ENCODE measurements around the gene TBC1D22B. TPM values are rescaled to one million over a fixed set of nuclear protein-coding genes. Genes with fewer than 3 reads are reported as not detected.
"Not testable (repeated sequence)": the region's sequence is repeated elsewhere in the genome, so short reads cannot be mapped to it uniquely, and the experiment has no call there.

Gene TBC1D22B
- total RNA-seq, 5 donors from 2014 or later (not counting 1 experiment from before 2014, with no cell fraction given): 9.5 to 12.6 (median 10.7) TPM

- DNase-seq (no peak), ATAC-seq (replicated peaks in 1 of 4) (no peak)
- no peak overlapping the region for H3K4me3 ChIP-seq (ENCODE audit: control insufficient read depth in 1 of 2, extremely low read depth in 1 of 2, low read length in 1 of 2)
- peaks cover 4 to 26% of the 10 kb centered on the region in 2 donors for H3K36me3 ChIP-seq (ENCODE audit: control insufficient read depth in 2 of 2, extremely low read depth in 1 of 2, insufficient read depth in 1 of 2, low read length in 1 of 2)
- Mint-ChIP-seq H3K36me3 (peaks cover 29% of the 10 kb centered on the region), H3K4me1 (no peaks in the 10 kb centered on the region), H3K9me3 (no peaks in the 10 kb centered on the region), H3K27ac (no peak overlapping the region), H3K4me3 (no peak overlapping the region), H3K27me3 (no peaks in the 10 kb centered on the region)
- H3K27me3 ChIP-seq (replicated peaks in 1 of 2; ENCODE audit: control insufficient read depth in 2 of 2, extremely low read depth in 1 of 2, insufficient read depth in 2 of 2, low read length in 1 of 2): no peaks in the 10 kb centered on the region
- ChIA-PET POLR2A (no interaction called here), CTCF (no interaction called here)
- H3K9me3 ChIP-seq: no peaks in the 10 kb centered on the region
- 94% methylated on average over 7 of the region's 13 CpGs for WGBS (ENCODE audit: insufficient coverage)
- H3K4me1 ChIP-seq (ENCODE audit: control insufficient read depth in 1 of 2, extremely low read depth in 1 of 2, insufficient read depth in 2 of 2, low read length in 2 of 2): no peaks in the 10 kb centered on the region
- no peak overlapping the region for H3K27ac ChIP-seq (ENCODE audit: low read length)
These were observed 73.5 kb downstream of the TBC1D22B start for GRCh38 chr6:37331047-37331446.

GRCh38 chr6:37332894-37333293 lies 75.3 kb downstream of the TBC1D22B start:
- Mint-ChIP-seq H3K4me1 (no peaks in the 10 kb centered on the region), H3K27me3 (no peaks in the 10 kb centered on the region), H3K9me3 (no peaks in the 10 kb centered on the region), H3K4me3 (no peak overlapping the region), H3K27ac (no peak overlapping the region), H3K36me3 (peaks cover 26% of the 10 kb centered on the region)
- no peaks in the 10 kb centered on the region for H3K4me1 ChIP-seq (ENCODE audit: control insufficient read depth in 1 of 2, extremely low read depth in 1 of 2, insufficient read depth in 2 of 2, low read length in 2 of 2)
- H3K27ac ChIP-seq (ENCODE audit: low read length): no peak overlapping the region
- ChIA-PET POLR2A (no interaction called here), CTCF (no interaction called here)
- no CpG with 5 or more reads among the region's 1 CpG for WGBS (ENCODE audit: insufficient coverage)
- DNase-seq: no peak
- H3K27me3 ChIP-seq (replicated peaks in 1 of 2; ENCODE audit: control insufficient read depth in 2 of 2, extremely low read depth in 1 of 2, insufficient read depth in 2 of 2, low read length in 1 of 2): no peaks in the 10 kb centered on the region
- ATAC-seq (replicated peaks in 1 of 4): no peak
- no peak overlapping the region for H3K4me3 ChIP-seq (ENCODE audit: control insufficient read depth in 1 of 2, extremely low read depth in 1 of 2, low read length in 1 of 2)
- H3K36me3 ChIP-seq (ENCODE audit: control insufficient read depth in 2 of 2, extremely low read depth in 1 of 2, insufficient read depth in 1 of 2, low read length in 1 of 2): peaks cover 4 to 26% of the 10 kb centered on the region in 2 donors
- no peaks in the 10 kb centered on the region for H3K9me3 ChIP-seq

- no peak for DNase-seq
- POLR2A ChIA-PET: interaction anchor here in 1 of 2 donors (0.6 kb wide), 1 partner anchor 638 kb away, joined by 3 read pairs; no protein-coding TSS in a partner anchor
- CTCF ChIA-PET: no interaction called here
These were observed 76.5 kb downstream of the TBC1D22B start for GRCh38 chr6:37334047-37334446.

GRCh38 chr6:37338317-37338716 lies 80.7 kb downstream of the TBC1D22B start:
- H3K4me1 Mint-ChIP-seq; H3K4me3 Mint-ChIP-seq; POLR2A ChIA-PET; H3K27ac Mint-ChIP-seq; H3K36me3 ChIP-seq (ENCODE audit: control insufficient read depth in 2 of 2, extremely low read depth in 1 of 2, insufficient read depth in 1 of 2, low read length in 1 of 2); H3K36me3 Mint-ChIP-seq; H3K27ac ChIP-seq (ENCODE audit: low read length); DNase-seq; ATAC-seq (replicated peaks in 1 of 4); H3K4me3 ChIP-seq (ENCODE audit: control insufficient read depth in 1 of 2, extremely low read depth in 1 of 2, low read length in 1 of 2); H3K4me1 ChIP-seq (ENCODE audit: control insufficient read depth in 1 of 2, extremely low read depth in 1 of 2, insufficient read depth in 2 of 2, low read length in 2 of 2); H3K9me3 Mint-ChIP-seq; H3K27me3 Mint-ChIP-seq; H3K9me3 ChIP-seq; H3K27me3 ChIP-seq (replicated peaks in 1 of 2; ENCODE audit: control insufficient read depth in 2 of 2, extremely low read depth in 1 of 2, insufficient read depth in 2 of 2, low read length in 1 of 2): not testable (repeated sequence)
- 100% methylated on average over 1 of the region's 3 CpGs for WGBS (ENCODE audit: insufficient coverage)
- CTCF ChIA-PET: interaction anchor here in 1 of 2 donors (1.0 kb wide), 1 partner anchor 13 kb away, joined by 3 read pairs; no protein-coding TSS in a partner anchor

More at GRCh38 chr6:37334047-37334446, 76.5 kb downstream of the TBC1D22B start:
- no peaks in the 10 kb centered on the region for H3K27me3 ChIP-seq (replicated peaks in 1 of 2; ENCODE audit: control insufficient read depth in 2 of 2, extremely low read depth in 1 of 2, insufficient read depth in 2 of 2, low read length in 1 of 2)
- Mint-ChIP-seq H3K9me3 (no peaks in the 10 kb centered on the region), H3K4me3 (no peak overlapping the region), H3K27ac (no peak overlapping the region), H3K36me3 (peaks cover 26% of the 10 kb centered on the region), H3K4me1 (no peaks in the 10 kb centered on the region), H3K27me3 (no peaks in the 10 kb centered on the region)
- no peak overlapping the region for H3K27ac ChIP-seq (ENCODE audit: low read length)
- no peak overlapping the region for H3K4me3 ChIP-seq (ENCODE audit: control insufficient read depth in 1 of 2, extremely low read depth in 1 of 2, low read length in 1 of 2)
- ATAC-seq (replicated peaks in 1 of 4): no peak
- no peaks in the 10 kb centered on the region for H3K9me3 ChIP-seq
- peaks cover 4 to 26% of the 10 kb centered on the region in 2 donors for H3K36me3 ChIP-seq (ENCODE audit: control insufficient read depth in 2 of 2, extremely low read depth in 1 of 2, insufficient read depth in 1 of 2, low read length in 1 of 2)
- H3K4me1 ChIP-seq (ENCODE audit: control insufficient read depth in 1 of 2, extremely low read depth in 1 of 2, insufficient read depth in 2 of 2, low read length in 2 of 2): no peaks in the 10 kb centered on the region

GRCh38 chr6:37338745-37339255 lies 81.2 kb downstream of the TBC1D22B start:
- ChIA-PET CTCF (interaction anchor here in 1 of 2 donors (1.0 kb wide), 1 partner anchor 13 kb away, joined by 3 read pairs; no protein-coding TSS in a partner anchor), POLR2A (no interaction called here)
- Mint-ChIP-seq H3K27me3 (no peaks in the 10 kb centered on the region), H3K4me3 (no peak overlapping the region), H3K27ac (no peak overlapping the region), H3K9me3 (no peaks in the 10 kb centered on the region), H3K4me1 (no peaks in the 10 kb centered on the region), H3K36me3 (peaks cover 4% of the 10 kb centered on the region)
- Histone ChIP-seq H3K27me3 (replicated peaks in 1 of 2; ENCODE audit: control insufficient read depth in 2 of 2, extremely low read depth in 1 of 2, insufficient read depth in 2 of 2, low read length in 1 of 2) (no peaks in the 10 kb centered on the region), H3K4me3 (ENCODE audit: control insufficient read depth in 1 of 2, extremely low read depth in 1 of 2, low read length in 1 of 2) (no peak overlapping the region), H3K27ac (ENCODE audit: low read length) (no peak overlapping the region), H3K9me3 (no peaks in the 10 kb centered on the region), H3K4me1 (ENCODE audit: control insufficient read depth in 1 of 2, extremely low read depth in 1 of 2, insufficient read depth in 2 of 2, low read length in 2 of 2) (no peaks in the 10 kb centered on the region), H3K36me3 (ENCODE audit: control insufficient read depth in 2 of 2, extremely low read depth in 1 of 2, insufficient read depth in 1 of 2, low read length in 1 of 2) (peaks cover 0 to 2% of the 10 kb centered on the region in 2 donors)
- ATAC-seq (replicated peaks in 1 of 4) (no peak), DNase-seq (no peak)
- no CpG with 5 or more reads among the region's 5 CpGs for WGBS (ENCODE audit: insufficient coverage)

- no peak overlapping the region for H3K27ac Mint-ChIP-seq
- no peaks in the 10 kb centered on the region for H3K36me3 Mint-ChIP-seq
- DNase-seq: no peak
- no peak overlapping the region for H3K4me3 ChIP-seq (ENCODE audit: control insufficient read depth in 1 of 2, extremely low read depth in 1 of 2, low read length in 1 of 2)
- no peaks in the 10 kb centered on the region for H3K4me1 Mint-ChIP-seq
- 60% methylated on average over 1 of the region's 5 CpGs for WGBS (ENCODE audit: insufficient coverage)
- H3K4me1 ChIP-seq (ENCODE audit: control insufficient read depth in 1 of 2, extremely low read depth in 1 of 2, insufficient read depth in 2 of 2, low read length in 2 of 2): no peaks in the 10 kb centered on the region
- ChIA-PET CTCF (no interaction called here), POLR2A (interaction anchor here in 1 of 2 donors (0.6 kb wide), 1 partner anchor 73 kb away, joined by 16 read pairs; no protein-coding TSS in a partner anchor)
- H3K27me3 Mint-ChIP-seq: peaks cover 0 to 5% of the 10 kb centered on the region in 2 donors
- no peak overlapping the region for H3K4me3 Mint-ChIP-seq
- no peak for ATAC-seq (replicated peaks in 1 of 4)
- H3K27me3 ChIP-seq (replicated peaks in 1 of 2; ENCODE audit: control insufficient read depth in 2 of 2, extremely low read depth in 1 of 2, insufficient read depth in 2 of 2, low read length in 1 of 2): no peaks in the 10 kb centered on the region
- no peaks in the 10 kb centered on the region for H3K9me3 Mint-ChIP-seq
- H3K9me3 ChIP-seq: no peaks in the 10 kb centered on the region
- no peaks in the 10 kb centered on the region for H3K36me3 ChIP-seq (ENCODE audit: control insufficient read depth in 2 of 2, extremely low read depth in 1 of 2, insufficient read depth in 1 of 2, low read length in 1 of 2)
- no peak overlapping the region for H3K27ac ChIP-seq (ENCODE audit: low read length)
These were observed 82.4 kb downstream of the TBC1D22B start for GRCh38 chr6:37339741-37340638.

All from T-cell (primary cell).